Endodermal cell (in vitro differentiated cells): ENCODE results near the gene CCDC88C. TPM values are rescaled to one million over a fixed set of nuclear protein-coding genes. Genes with fewer than 3 reads are reported as not detected.
A peak's percentile ranks its signal among the peaks of the same experiment; 100 is the strongest.

ENCODE experiments used
- DNase-seq: peaks from one replicate; pipeline ENCODE4 v3.0.0-alpha.2; 2017
- H3K27ac ChIP-seq: 2 replicates; pipeline ENCODE4 v1.5.1; 2013; ENCODE audit warnings: mild to moderate bottlenecking, low read depth, low read length, moderate library complexity
- H3K27me3 ChIP-seq: 2 replicates; pipeline ENCODE4 v1.6.1; 2013; ENCODE audit warnings: mild to moderate bottlenecking, low read length, moderate library complexity; ENCODE audit not compliant: insufficient read depth, control insufficient read depth, poor library complexity, severe bottlenecking
- H3K36me3 ChIP-seq: 2 replicates; pipeline ENCODE4 v1.7.0; 2013; ENCODE audit warnings: mild to moderate bottlenecking, low read length, moderate library complexity; ENCODE audit not compliant: control insufficient read depth, insufficient read depth
- H3K4me1 ChIP-seq: one replicate; pipeline ENCODE4 v1.7.0; 2013; ENCODE audit warnings: low read length; ENCODE audit not compliant: control insufficient read depth, insufficient read depth
- H3K4me3 ChIP-seq: 2 replicates; pipeline ENCODE4 v1.5.1; 2013; ENCODE audit warnings: mild to moderate bottlenecking, low read length, moderate library complexity
- H3K9ac ChIP-seq: 2 replicates; pipeline ENCODE4 v1.6.1; 2013; ENCODE audit warnings: mild to moderate bottlenecking, low read length, moderate library complexity; ENCODE audit not compliant: poor library complexity, severe bottlenecking; ENCODE audit errors: extremely low read depth
- H3K9me3 ChIP-seq: 2 replicates; pipeline ENCODE4 v1.6.1; 2013; ENCODE audit warnings: mild to moderate bottlenecking, low read length, moderate library complexity; ENCODE audit not compliant: control insufficient read depth
- H3K27ac Mint-ChIP-seq: 2 replicates; pipeline ENCODE4 v1.8.0; 2020; ENCODE audit warnings: mixed read lengths
- H3K27me3 Mint-ChIP-seq: 2 replicates; pipeline ENCODE4 v1.8.0; 2021; ENCODE audit warnings: mild to moderate bottlenecking, mixed read lengths; ENCODE audit not compliant: insufficient read depth
- H3K36me3 Mint-ChIP-seq: 2 replicates; pipeline ENCODE4 v1.8.0; 2020; ENCODE audit warnings: low read depth, mixed read lengths
- H3K4me1 Mint-ChIP-seq: 2 replicates; pipeline ENCODE4 v1.8.0; 2020; ENCODE audit warnings: mixed read lengths
- H3K4me3 Mint-ChIP-seq: 2 replicates; pipeline ENCODE4 v1.8.0; 2020; ENCODE audit warnings: mild to moderate bottlenecking, moderate library complexity, mixed read lengths
- H3K9me3 Mint-ChIP-seq: 2 replicates; pipeline ENCODE4 v1.8.0; 2020; ENCODE audit warnings: mild to moderate bottlenecking, mixed read lengths
- CTCF ChIP-seq: fragments of 200-600 bp; sonication (generic); conservative IDR thresholded peaks from 2 replicates; pipeline ENCODE4 v1.5.0; 2021; ENCODE audit warnings: antibody characterized with exemption, mild to moderate bottlenecking
- WGBS, 2 experiments: methylation state at CpG; one replicate each; pipeline versions ENCODE4 v1.1.5 to v1.1.7; 2013; ENCODE audit warnings: missing lambda C conversion rate in 2 of 2, mixed read lengths in 1 of 2; ENCODE audit not compliant: insufficient coverage in 1 of 2, insufficient read length in 1 of 2; 5-methylcytosine and 5-hydroxymethylcytosine counted together
- total RNA-seq, 2 donors: library from RNA; stranded (reverse); fragmentation: NEBNext Ultra II Directional in 1 of 2; extraction: Animal tissue kit (Norgen Biotek cat#: 25700) in 1 of 2; gene quantifications; 2 replicates in 1 of 2; 3 replicates in 1 of 2; pipeline ENCODE4 v1.2.1, GENCODE V29; 2021

The CCDC88C gene
- total RNA-seq, 2 donors from 2014 or later = 50.0 to 50.5 TPM

GRCh38 chr14:91376547-91377477 is 40.8 kb downstream of the CCDC88C start:
- no peak overlapping the region for H3K27ac ChIP-seq
- no peaks in the 10 kb centered on the region for H3K36me3 ChIP-seq
- peak; percentile 62 for DNase-seq
- Mint-ChIP-seq H3K4me1 (peaks cover 52% of the 10 kb centered on the region), H3K27me3 (no peaks in the 10 kb centered on the region), H3K27ac (peak overlapping the region; percentile 68), H3K4me3 (no peak overlapping the region), H3K36me3 (peaks cover 5% of the 10 kb centered on the region), H3K9me3 (no peaks in the 10 kb centered on the region)
- no peak for TF ChIP-seq CTCF
- no peaks in the 10 kb centered on the region for H3K9me3 ChIP-seq
- H3K9ac ChIP-seq = no peak overlapping the region
- no peak overlapping the region for H3K4me3 ChIP-seq
- peaks cover 7% of the 10 kb centered on the region for H3K4me1 ChIP-seq
- WGBS, 2 experiments = 87 to 88% methylated on average over 18 to 27 of the region's 28 CpGs
- no peaks in the 10 kb centered on the region for H3K27me3 ChIP-seq

GRCh38 chr14:91375720-91376452 is 41.7 kb downstream of the CCDC88C start:
- Mint-ChIP-seq H3K9me3 (no peaks in the 10 kb centered on the region), H3K27me3 (no peaks in the 10 kb centered on the region), H3K4me1 (peaks cover 52% of the 10 kb centered on the region), H3K4me3 (no peak overlapping the region), H3K36me3 (peaks cover 5% of the 10 kb centered on the region), H3K27ac (peak overlapping the region; percentile 48)
- WGBS, 2 experiments = 95% methylated on average over 22 to 25 of the region's 25 CpGs
- TF ChIP-seq CTCF = no peak
- Histone ChIP-seq H3K9ac (no peak overlapping the region), H3K4me1 (peaks cover 7% of the 10 kb centered on the region), H3K9me3 (no peaks in the 10 kb centered on the region), H3K36me3 (no peaks in the 10 kb centered on the region), H3K27ac (peak overlapping the region; percentile 9), H3K4me3 (no peak overlapping the region), H3K27me3 (no peaks in the 10 kb centered on the region)
- no peak for DNase-seq

- Mint-ChIP-seq H3K27me3 (no peaks in the 10 kb centered on the region), H3K9me3 (no peaks in the 10 kb centered on the region), H3K27ac (peak overlapping the region; percentile 78), H3K4me3 (peak overlapping the region; percentile 10), H3K36me3 (peaks cover 5% of the 10 kb centered on the region), H3K4me1 (peaks cover 56% of the 10 kb centered on the region)
- Histone ChIP-seq H3K27me3 (no peaks in the 10 kb centered on the region), H3K9ac (no peak overlapping the region), H3K36me3 (no peaks in the 10 kb centered on the region), H3K4me3 (no peak overlapping the region), H3K4me1 (peaks cover 7% of the 10 kb centered on the region), H3K9me3 (no peaks in the 10 kb centered on the region), H3K27ac (peak overlapping the region; percentile 9)
- no peak for TF ChIP-seq CTCF
- 87 to 95% methylated on average over 14 to 26 of the region's 26 CpGs for WGBS, 2 experiments
- DNase-seq = peak; percentile 73
Measured at GRCh38 chr14:91374879-91375702, 42.5 kb downstream of the CCDC88C start.
